GM12878 (cell line): ENCODE results near the gene SLC15A4. TPM values are rescaled to one million over a fixed set of nuclear protein-coding genes. Genes with fewer than 3 reads are reported as not detected.

Source experiments
- BCLAF1 ChIP-seq: fragments of 450-650 bp; IDR thresholded peaks from 2 replicates; pipeline ENCODE4 v1.6.1; 2017; ENCODE audit warnings: antibody characterized with exemption, mild to moderate bottlenecking, moderate library complexity
- CEBPZ ChIP-seq: fragments of 150-350 bp; IDR thresholded peaks from 2 replicates; pipeline ENCODE4 v1.6.1; 2016; ENCODE audit warnings: low read depth, low read length
- CUX1 ChIP-seq: IDR thresholded peaks from 2 replicates; pipeline ENCODE4 v1.6.1; 2012; ENCODE audit warnings: improper control_type of control experiment, low read depth, low read length; ENCODE audit not compliant: insufficient replicate concordance
- DPF2 ChIP-seq: fragments of 450-650 bp; IDR thresholded peaks from 2 replicates; pipeline ENCODE4 v1.6.1; 2017; ENCODE audit warnings: mild to moderate bottlenecking
- HDAC6 ChIP-seq: fragments of 200-600 bp; sonication (generic); IDR thresholded peaks from one replicate; pipeline ENCODE4 v1.8.0; 2017; ENCODE audit warnings: antibody characterized with exemption; ENCODE audit not compliant: unreplicated experiment
- HDGF ChIP-seq: fragments of 450-650 bp; IDR thresholded peaks from 2 replicates; pipeline ENCODE4 v1.6.1; 2016; ENCODE audit warnings: antibody characterized with exemption
- IRF4 ChIP-seq: IDR thresholded peaks from 2 replicates; pipeline ENCODE4 v1.6.1; 2011; ENCODE audit warnings: low read depth, low read length
- JUNB ChIP-seq: IDR thresholded peaks from 2 replicates; pipeline ENCODE4 v1.6.1; 2016; ENCODE audit warnings: antibody characterized with exemption, mild to moderate bottlenecking
- JUND ChIP-seq: IDR thresholded peaks from 2 replicates; pipeline ENCODE4 v1.6.1; 2012; ENCODE audit warnings: low read depth, mild to moderate bottlenecking, low read length, improper control_type of control experiment, moderate library complexity
- MTA2 ChIP-seq: fragments of 450-650 bp; IDR thresholded peaks from 2 replicates; pipeline ENCODE4 v1.6.1; 2016; ENCODE audit warnings: low read depth, mild to moderate bottlenecking, moderate library complexity
- NFIC ChIP-seq: IDR thresholded peaks from 2 replicates; pipeline ENCODE4 v1.6.1; 2012; ENCODE audit warnings: low read depth, mild to moderate bottlenecking, inconsistent platforms, low read length, moderate library complexity
- POLR2AphosphoS5 ChIP-seq: IDR thresholded peaks from 2 replicates; pipeline ENCODE4 v1.6.1; 2011; ENCODE audit warnings: mild to moderate bottlenecking, low read length, inconsistent platforms
- SRF ChIP-seq, 2 experiments: IDR thresholded peaks; 2 replicates each; pipeline ENCODE4 v1.6.1; 2011; ENCODE audit warnings: low read depth in 2 of 2, low read length in 2 of 2, mild to moderate bottlenecking in 1 of 2, moderate library complexity in 1 of 2
- STAT1 ChIP-seq: fragments of 450-650 bp; conservative IDR thresholded peaks from 2 replicates; pipeline ENCODE4 v1.6.1; 2014; ENCODE audit warnings: antibody characterized with exemption, mild to moderate bottlenecking
- ZNF687 ChIP-seq: fragments of 450-650 bp; IDR thresholded peaks from 2 replicates; pipeline ENCODE4 v1.6.1; 2017; ENCODE audit warnings: mild to moderate bottlenecking, moderate library complexity
- polyA plus RNA-seq, 11 experiments: library from polyadenylated mRNA; depleted of rRNA in 4 of 11; unstranded in 6 of 11; stranded (reverse) in 5 of 11; fragments of >200 nt; fragmentation: Nextera tagmentation in 4 of 11; fragmentation: Illumina TruSeq in 1 of 11; extraction: Ambion mirVana in 4 of 11; extraction: Trizol in 1 of 11; gene quantifications; 1 replicate in 1 of 11; 2 replicates in 10 of 11; pipeline versions ENCODE4 v1.2.1 to v1.2.3, GENCODE V29; 2011 to 2016; ENCODE audit warnings: inconsistent platforms in 2 of 11, missing spikeins in 2 of 11, low read depth in 1 of 11
- total RNA-seq, 4 experiments: library from RNA; depleted of rRNA in 3 of 4; stranded (reverse); fragments of >200 nt in 3 of 4; fragmentation: Illumina TruSeq in 1 of 4; extraction: Trizol in 1 of 4; gene quantifications; 2 replicates each; pipeline versions ENCODE4 v1.2.1 to v1.2.3, GENCODE V29; 2013 to 2021

Gene SLC15A4
- total and polyA plus RNA-seq, 10 of the 15 experiments (the other 5 are each of a cell fraction or from before 2014, with no cell fraction given), result 12.7 to 257 (median 36.6) TPM

- no peak for TF ChIP-seq CEBPZ
- no peak for TF ChIP-seq SRF (IDR thresholded peaks at IDR 0.05; ENCODE audit: low read depth in 2 of 2, low read length in 2 of 2)
- TF ChIP-seq HDGF, result 0 out of 2 replicates have a peak, but pooled peaks have one; percentile 31
- TF ChIP-seq STAT1, result no peak
- peak; percentile 9 for TF ChIP-seq CUX1
- TF ChIP-seq JUNB, result peak; percentile 59
- TF ChIP-seq NFIC, result peak; percentile 67
- peak; percentile 10; the same call in 1 of the 2 replicates for TF ChIP-seq POLR2AphosphoS5
- TF ChIP-seq IRF4, result no peak
- peak; percentile 94 for TF ChIP-seq ZNF687
- peak; percentile 73 for TF ChIP-seq JUND
- TF ChIP-seq DPF2, result peak; percentile 64; the same call in 1 of the 2 replicates
- TF ChIP-seq MTA2, result peak; percentile 66; the same call in 1 of the 2 replicates
- no peak for TF ChIP-seq HDAC6
- TF ChIP-seq BCLAF1, result no peak
These were observed 9.9 kb downstream of the SLC15A4 start (continued) for GRCh38 chr12:128813883-128814282.
